ENCODE results near the gene PALS1.

DNA sequence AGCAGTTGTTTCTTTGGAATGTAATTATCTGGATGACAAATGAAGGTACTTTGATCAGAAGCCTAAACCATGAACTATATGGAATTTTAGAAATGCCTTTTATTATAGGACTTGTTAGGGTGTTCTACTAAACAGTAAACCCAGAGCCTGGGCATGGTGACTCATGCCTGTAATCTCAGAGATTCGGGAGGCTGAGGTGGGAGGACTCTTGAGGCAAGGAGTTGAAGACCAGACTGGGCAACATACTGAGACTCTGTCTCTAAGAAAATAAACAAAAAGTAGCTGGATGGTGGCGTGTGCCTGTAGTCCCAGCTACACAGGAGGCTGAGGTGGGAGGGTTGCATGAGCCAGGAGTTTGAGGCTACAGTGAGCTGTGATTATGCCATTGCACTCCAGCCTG is 23.9 kb downstream of the PALS1 start:
- TF ChIP-seq, protein P1, sequence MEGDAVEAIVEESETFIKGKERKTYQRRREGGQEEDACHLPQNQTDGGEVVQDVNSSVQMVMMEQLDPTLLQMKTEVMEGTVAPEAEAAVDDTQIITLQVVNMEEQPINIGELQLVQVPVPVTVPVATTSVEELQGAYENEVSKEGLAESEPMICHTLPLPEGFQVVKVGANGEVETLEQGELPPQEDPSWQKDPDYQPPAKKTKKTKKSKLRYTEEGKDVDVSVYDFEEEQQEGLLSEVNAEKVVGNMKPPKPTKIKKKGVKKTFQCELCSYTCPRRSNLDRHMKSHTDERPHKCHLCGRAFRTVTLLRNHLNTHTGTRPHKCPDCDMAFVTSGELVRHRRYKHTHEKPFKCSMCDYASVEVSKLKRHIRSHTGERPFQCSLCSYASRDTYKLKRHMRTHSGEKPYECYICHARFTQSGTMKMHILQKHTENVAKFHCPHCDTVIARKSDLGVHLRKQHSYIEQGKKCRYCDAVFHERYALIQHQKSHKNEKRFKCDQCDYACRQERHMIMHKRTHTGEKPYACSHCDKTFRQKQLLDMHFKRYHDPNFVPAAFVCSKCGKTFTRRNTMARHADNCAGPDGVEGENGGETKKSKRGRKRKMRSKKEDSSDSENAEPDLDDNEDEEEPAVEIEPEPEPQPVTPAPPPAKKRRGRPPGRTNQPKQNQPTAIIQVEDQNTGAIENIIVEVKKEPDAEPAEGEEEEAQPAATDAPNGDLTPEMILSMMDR (IDR thresholded peaks at IDR 0.05), result no peak
- TF ChIP-seq POLR2AphosphoS5 (IDR thresholded peaks at IDR 0.05; ENCODE audit: insufficient read depth in 1 of 2, low read depth in 1 of 2), result no peak

All from vagina (tissue), 2 donors.